Hepatocyte (in vitro differentiated cells): ENCODE results near the gene PLEKHB2. TPM values are rescaled to one million over a fixed set of nuclear protein-coding genes. Genes with fewer than 3 reads are reported as not detected.
"Not testable (repeated sequence)": the region's sequence is repeated elsewhere in the genome, so short reads cannot be mapped to it uniquely, and the experiment has no call there.

Experiments
- DNase-seq: peaks from one replicate; pipeline ENCODE4 v3.0.0-alpha.2; 2016; ENCODE audit warnings: low spot score
- H2AFZ ChIP-seq: fragments of 200-600 bp; sonication (generic); 2 replicates; pipeline ENCODE4 v1.6.0; 2016; ENCODE audit warnings: antibody characterized with exemption, mild to moderate bottlenecking
- H3K27ac ChIP-seq: fragments of 200-600 bp; sonication (generic); 2 replicates; pipeline ENCODE4 v1.5.1; 2016; ENCODE audit warnings: mild to moderate bottlenecking
- H3K27me3 ChIP-seq: fragments of 200-600 bp; sonication (generic); 2 replicates; pipeline ENCODE4 v1.6.1; 2016
- H3K36me3 ChIP-seq: fragments of 200-600 bp; sonication (generic); replicated peaks from 2 replicates; pipeline ENCODE4 v1.5.1; 2016; ENCODE audit warnings: low read depth; ENCODE audit not compliant: insufficient read depth
- H3K4me1 ChIP-seq: fragments of 200-600 bp; sonication (generic); 2 replicates; pipeline ENCODE4 v1.5.1; 2016; ENCODE audit warnings: mild to moderate bottlenecking, moderate library complexity; ENCODE audit not compliant: insufficient read depth
- H3K4me2 ChIP-seq: fragments of 200-600 bp; sonication (generic); 2 replicates; pipeline ENCODE4 v1.6.0; 2016
- H3K4me3 ChIP-seq: fragments of 200-600 bp; sonication (generic); 2 replicates; pipeline ENCODE4 v1.5.1; 2016; ENCODE audit warnings: mild to moderate bottlenecking
- H3K79me2 ChIP-seq: fragments of 200-600 bp; sonication (generic); 2 replicates; pipeline ENCODE4 v1.6.0; 2017; ENCODE audit warnings: mild to moderate bottlenecking
- H3K9me2 ChIP-seq: fragments of 200-600 bp; sonication (generic); replicated peaks from 2 replicates; pipeline ENCODE4 v1.6.0; 2017; ENCODE audit warnings: mild to moderate bottlenecking; ENCODE audit not compliant: insufficient read depth
- H3K9me3 ChIP-seq: fragments of 200-600 bp; sonication (generic); 2 replicates; pipeline ENCODE4 v1.5.1; 2016; ENCODE audit warnings: low read depth, mild to moderate bottlenecking
- H4K20me1 ChIP-seq: fragments of 200-600 bp; sonication (generic); 2 replicates; pipeline ENCODE4 v1.6.0; 2016; ENCODE audit warnings: mild to moderate bottlenecking; ENCODE audit not compliant: insufficient read depth, poor library complexity, severe bottlenecking
- CTCF ChIP-seq: fragments of 200-600 bp; sonication (generic); IDR thresholded peaks from 2 replicates; pipeline ENCODE4 v1.5.1; 2016; ENCODE audit warnings: antibody characterized with exemption, mild to moderate bottlenecking; ENCODE audit not compliant: poor library complexity
- EZH2 ChIP-seq: fragments of 200-600 bp; sonication (generic); IDR thresholded peaks from 2 replicates; pipeline ENCODE4 v1.6.1; 2016; ENCODE audit warnings: antibody characterized with exemption, mild to moderate bottlenecking, borderline replicate concordance
- EZH2phosphoT487 ChIP-seq: fragments of 200-600 bp; sonication (generic); IDR thresholded peaks from one replicate; pipeline ENCODE4 v1.6.1; 2018; ENCODE audit warnings: antibody characterized with exemption, mild to moderate bottlenecking, low read depth, moderate library complexity; ENCODE audit not compliant: unreplicated experiment, severe bottlenecking
- WGBS: methylation state at CpG from one replicate; pipeline ENCODE4 v1.1.6; 2016; ENCODE audit warnings: low lambda C conversion rate; ENCODE audit errors: missing lambda C conversion rate; 5-methylcytosine and 5-hydroxymethylcytosine counted together
- polyA plus RNA-seq: library from polyadenylated mRNA; unstranded; fragments of >200 nt; fragmentation: Nextera tagmentation; extraction: Ambion mirVana; gene quantifications from 2 replicates; pipeline ENCODE4 v1.2.1, GENCODE V29; 2016
- total RNA-seq: library from RNA; depleted of rRNA; stranded (reverse); fragments of >200 nt; gene quantifications from 2 replicates; pipeline ENCODE4 v1.2.3, GENCODE V29; 2014

The PLEKHB2 gene
- total and polyA plus RNA-seq, 2 experiments from 2014 or later = 54.0 to 90.4 TPM

GRCh38 chr2:131112529-131112928 lies 7.4 kb downstream of the PLEKHB2 start:
- H4K20me1 ChIP-seq = peaks cover 40% of the 10 kb centered on the region
- TF ChIP-seq EZH2phosphoT487 = no peak
- TF ChIP-seq CTCF = no peak
- no peak for TF ChIP-seq EZH2
- no peaks in the 10 kb centered on the region for H3K9me2 ChIP-seq
- peaks cover 99% of the 10 kb centered on the region for H3K79me2 ChIP-seq
- H3K4me3 ChIP-seq = no peak overlapping the region
- no peaks in the 10 kb centered on the region for H3K27me3 ChIP-seq
- H3K9me3 ChIP-seq = no peaks in the 10 kb centered on the region
- peak overlapping the region; percentile 46 for H3K4me2 ChIP-seq
- DNase-seq = no peak
- H3K36me3 ChIP-seq = no peaks in the 10 kb centered on the region
- H2AFZ ChIP-seq = no peak overlapping the region
- peak overlapping the region; percentile 38 for H3K27ac ChIP-seq
- 77% methylated on average over 2 of the region's 2 CpGs for WGBS
- peaks cover 16% of the 10 kb centered on the region for H3K4me1 ChIP-seq

- Histone ChIP-seq H3K4me3 (no peak overlapping the region), H3K4me2 (no peak overlapping the region), H3K36me3 (no peaks in the 10 kb centered on the region), H3K27ac (no peak overlapping the region), H3K79me2 (peaks cover 98% of the 10 kb centered on the region), H3K4me1 (peaks cover 16% of the 10 kb centered on the region), H3K9me2 (no peaks in the 10 kb centered on the region), H3K27me3 (no peaks in the 10 kb centered on the region), H4K20me1 (peaks cover 43% of the 10 kb centered on the region), H3K9me3 (no peaks in the 10 kb centered on the region), H2AFZ (no peak overlapping the region)
- 94% methylated on average over 7 of the region's 7 CpGs for WGBS
- TF ChIP-seq CTCF = no peak
- no peak for TF ChIP-seq EZH2
- TF ChIP-seq EZH2phosphoT487 = no peak
- no peak for DNase-seq
Observed at GRCh38 chr2:131113566-131114227, 8.6 kb downstream of the PLEKHB2 start.

- not testable (repeated sequence) for H3K4me2 ChIP-seq
- WGBS = 99% methylated on average over 3 of the region's 3 CpGs
Observed at GRCh38 chr2:131114950-131115349, 9.8 kb downstream of the PLEKHB2 start.

GRCh38 chr2:131115752-131116151 lies 10.6 kb downstream of the PLEKHB2 start:
- TF ChIP-seq EZH2 = no peak
- no peak for TF ChIP-seq CTCF
- Histone ChIP-seq H4K20me1 (peaks cover 56% of the 10 kb centered on the region), H3K9me2 (no peaks in the 10 kb centered on the region), H3K9me3 (no peaks in the 10 kb centered on the region), H2AFZ (no peak overlapping the region), H3K27me3 (no peaks in the 10 kb centered on the region), H3K27ac (no peak overlapping the region), H3K4me1 (peaks cover 16% of the 10 kb centered on the region), H3K36me3 (no peaks in the 10 kb centered on the region), H3K4me2 (no peak overlapping the region), H3K4me3 (no peak overlapping the region), H3K79me2 (peaks cover 98% of the 10 kb centered on the region)
- no peak for DNase-seq

More at GRCh38 chr2:131114950-131115349, 9.8 kb downstream of the PLEKHB2 start:
- DNase-seq, H3K4me3 ChIP-seq, H2AFZ ChIP-seq, H3K9me3 ChIP-seq, H3K9me2 ChIP-seq, H3K27ac ChIP-seq, H3K36me3 ChIP-seq, H3K27me3 ChIP-seq: not testable (repeated sequence)
- Histone ChIP-seq H4K20me1 (peaks cover 55% of the 10 kb centered on the region), H3K4me1 (peaks cover 16% of the 10 kb centered on the region), H3K79me2 (peaks cover 98% of the 10 kb centered on the region)
